Retina (tissue), 1 donor: ENCODE measurements around the gene CDK5RAP1.
"Not testable (repeated sequence)": the region's sequence is repeated elsewhere in the genome, so short reads cannot be mapped to it uniquely, and the experiment has no call there.

Source experiments
- DNase-seq: peaks from one replicate; pipeline ENCODE4 v3.0.0-alpha.2; 2016

Gene CDK5RAP1, protein sequence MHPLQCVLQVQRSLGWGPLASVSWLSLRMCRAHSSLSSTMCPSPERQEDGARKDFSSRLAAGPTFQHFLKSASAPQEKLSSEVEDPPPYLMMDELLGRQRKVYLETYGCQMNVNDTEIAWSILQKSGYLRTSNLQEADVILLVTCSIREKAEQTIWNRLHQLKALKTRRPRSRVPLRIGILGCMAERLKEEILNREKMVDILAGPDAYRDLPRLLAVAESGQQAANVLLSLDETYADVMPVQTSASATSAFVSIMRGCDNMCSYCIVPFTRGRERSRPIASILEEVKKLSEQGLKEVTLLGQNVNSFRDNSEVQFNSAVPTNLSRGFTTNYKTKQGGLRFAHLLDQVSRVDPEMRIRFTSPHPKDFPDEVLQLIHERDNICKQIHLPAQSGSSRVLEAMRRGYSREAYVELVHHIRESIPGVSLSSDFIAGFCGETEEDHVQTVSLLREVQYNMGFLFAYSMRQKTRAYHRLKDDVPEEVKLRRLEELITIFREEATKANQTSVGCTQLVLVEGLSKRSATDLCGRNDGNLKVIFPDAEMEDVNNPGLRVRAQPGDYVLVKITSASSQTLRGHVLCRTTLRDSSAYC

DNA sequence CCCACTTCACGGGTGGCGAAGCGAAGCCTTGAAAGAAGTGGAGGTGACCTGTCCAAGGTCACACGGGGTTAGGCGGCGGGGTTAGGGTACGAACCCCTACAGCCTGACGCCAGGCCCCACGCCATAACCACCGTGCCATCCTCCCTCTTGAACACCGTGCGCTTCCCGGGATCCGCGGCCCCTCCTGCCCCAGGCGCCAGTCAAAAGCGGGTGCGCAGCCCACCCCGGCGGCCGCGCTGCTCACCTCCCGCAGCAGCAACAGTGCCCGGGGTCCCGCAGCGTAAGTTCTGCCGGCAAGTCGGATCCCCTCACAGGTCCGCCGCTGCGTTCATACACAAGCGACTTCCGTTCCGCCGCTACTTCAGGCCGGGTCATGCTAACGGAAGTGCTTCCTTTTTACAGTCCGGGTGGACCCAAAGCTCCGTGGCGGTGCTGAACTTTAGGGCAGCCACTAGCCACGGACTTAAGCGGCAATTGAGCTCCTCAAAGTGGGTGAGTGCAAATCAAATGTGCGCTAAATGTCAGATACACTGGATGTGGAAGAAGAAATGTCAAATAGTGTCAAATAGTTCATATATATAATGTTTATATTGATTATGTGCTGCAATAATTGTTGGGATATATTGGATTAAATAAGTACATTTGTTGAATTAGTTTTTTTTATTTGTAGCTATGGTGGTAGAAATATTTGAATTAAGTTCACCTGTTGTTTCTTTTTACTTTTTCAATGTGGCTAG lies at the start of gene CDK5RAP1:
CDK5RAP1 (minus strand) TSS at position 336 of the 737 bp plus-strand sequence. CDS start 4,455 bp downstream, outside the sequence.
- peak; percentile 93 for DNase-seq

DNA sequence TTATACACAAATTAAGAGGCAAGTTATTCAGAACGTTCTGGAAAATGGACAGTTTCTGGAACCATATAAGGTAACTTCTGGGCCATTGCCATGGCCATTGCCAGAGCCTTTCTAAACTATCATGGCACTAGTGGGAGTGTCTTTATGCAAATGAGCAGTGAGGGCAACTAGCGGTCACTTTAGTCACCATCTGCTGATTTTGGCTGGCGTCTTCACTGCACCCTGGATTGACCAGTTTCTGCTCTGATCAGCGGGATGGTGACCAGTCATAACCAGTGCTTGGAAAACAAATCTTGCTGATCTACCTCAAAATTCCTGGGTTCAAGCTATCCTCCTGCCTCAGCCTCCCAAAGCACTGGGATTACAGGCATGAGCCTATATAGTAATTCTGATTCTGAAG lies 49.5 kb upstream of the CDK5RAP1 start:
- DNase-seq = no peak

DNA sequence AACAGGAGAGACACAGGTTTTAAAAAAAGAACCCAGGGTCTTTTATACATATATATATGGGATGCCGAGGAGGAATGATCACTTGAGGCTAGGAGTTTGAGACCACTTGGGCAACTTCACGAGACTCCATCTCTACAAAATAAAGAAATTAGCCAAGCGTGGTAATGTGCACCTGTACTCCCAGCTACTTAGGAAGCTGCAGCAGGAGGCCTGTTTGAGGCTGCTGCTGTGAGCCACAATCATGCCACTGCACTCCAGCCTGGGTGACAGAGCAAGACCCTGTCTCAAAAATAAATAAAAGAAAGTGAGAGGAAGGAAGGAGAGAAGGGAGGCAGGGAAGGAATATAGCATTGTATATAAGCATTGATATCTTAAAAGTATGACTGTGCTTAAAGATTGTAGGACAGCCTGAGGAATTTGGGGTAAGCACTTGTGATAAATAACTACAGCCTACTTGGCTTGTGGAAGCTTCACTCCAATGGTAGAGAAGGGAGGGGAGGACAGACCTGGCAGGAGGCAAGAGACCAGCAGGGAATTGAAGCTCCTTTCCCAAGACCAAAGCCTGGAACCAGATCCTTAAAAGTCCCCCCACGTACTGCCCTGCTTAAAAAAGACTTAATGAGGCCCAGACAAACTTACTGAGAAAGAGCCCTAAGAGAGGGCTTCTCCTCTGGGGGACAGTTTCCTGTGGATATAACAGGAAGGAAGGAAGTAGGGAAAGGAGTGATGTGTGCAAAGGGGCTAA lies 44.7 kb upstream of the CDK5RAP1 start:
- DNase-seq = no peak

DNA sequence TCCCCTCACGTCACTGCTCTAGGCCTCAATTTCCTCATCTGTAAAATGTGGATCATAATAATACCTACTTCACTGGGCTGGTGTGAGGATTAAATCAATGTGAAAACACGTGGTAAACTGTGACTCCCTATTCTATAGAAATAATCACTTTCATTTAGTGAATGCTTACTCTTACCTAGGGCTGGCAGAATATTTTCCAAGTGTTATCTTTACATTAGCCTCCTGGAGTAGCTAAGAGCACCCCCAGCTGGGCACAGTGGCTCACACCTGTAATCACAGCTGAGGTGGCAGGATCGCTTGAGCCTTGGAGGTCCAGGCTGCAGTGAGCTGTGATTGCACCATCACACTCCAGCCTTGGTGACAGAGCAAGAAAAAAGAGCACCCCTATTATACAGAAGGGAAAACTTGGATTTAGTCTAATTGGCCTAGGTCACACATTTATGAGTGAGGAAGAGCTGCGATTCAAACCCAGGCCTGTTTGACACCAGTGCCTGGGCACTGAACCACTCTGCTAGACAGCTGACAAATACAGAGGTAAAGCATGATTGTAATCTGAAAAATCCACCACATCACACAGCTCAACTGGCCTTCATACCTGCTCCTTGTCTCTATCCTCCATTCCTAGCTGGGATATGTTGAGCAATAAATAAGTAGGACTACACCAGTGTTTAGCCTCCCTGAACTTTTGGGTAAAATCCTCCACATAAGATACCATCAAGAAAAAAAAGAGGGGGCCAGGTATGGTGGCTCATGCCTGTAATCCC lies 43.7 kb upstream of the CDK5RAP1 start:
- DNase-seq = no peak

DNA sequence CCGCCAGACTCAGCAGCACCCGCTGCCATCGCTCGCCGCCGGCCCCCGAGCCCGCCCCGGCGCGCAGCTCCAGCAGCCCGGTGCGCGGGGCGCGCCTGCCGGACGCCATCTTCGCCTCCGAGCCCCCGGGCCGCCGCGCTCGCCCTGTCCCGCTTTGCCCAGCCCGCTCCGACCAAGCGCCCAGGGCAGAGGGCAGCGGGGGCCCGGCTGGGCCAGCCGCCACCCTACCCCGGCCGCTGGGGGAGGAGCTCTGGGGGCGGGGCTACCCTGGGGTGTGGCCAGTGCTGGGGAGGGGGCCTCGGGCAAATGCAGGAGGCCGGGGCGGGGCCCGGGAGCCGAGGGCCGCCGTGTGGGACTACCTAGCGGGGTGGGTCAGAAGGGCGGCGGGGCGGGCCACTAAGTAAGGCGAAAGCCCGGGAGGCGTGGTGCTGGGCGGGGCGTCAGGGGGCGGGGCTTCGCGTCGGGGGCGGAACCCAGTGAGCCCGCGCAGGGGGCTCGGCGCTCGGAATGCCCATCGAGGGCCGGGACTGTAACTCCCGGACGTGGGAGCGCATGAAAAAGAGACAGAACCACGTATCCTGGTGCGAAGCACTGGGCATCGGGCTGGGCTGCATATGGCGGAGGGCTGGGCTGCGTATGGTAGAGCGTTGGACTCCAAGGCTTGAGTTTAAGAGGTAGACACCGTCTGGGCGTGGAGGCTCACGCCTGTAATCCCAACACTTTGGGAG lies 42.4 kb upstream of the CDK5RAP1 start, which contains the start of gene SNTA1:
SNTA1 (minus strand) TSS at position 252 of the 728 bp plus-strand sequence; CDS start at position 109, 143 bp downstream.
- peak; percentile 81 for DNase-seq

DNA sequence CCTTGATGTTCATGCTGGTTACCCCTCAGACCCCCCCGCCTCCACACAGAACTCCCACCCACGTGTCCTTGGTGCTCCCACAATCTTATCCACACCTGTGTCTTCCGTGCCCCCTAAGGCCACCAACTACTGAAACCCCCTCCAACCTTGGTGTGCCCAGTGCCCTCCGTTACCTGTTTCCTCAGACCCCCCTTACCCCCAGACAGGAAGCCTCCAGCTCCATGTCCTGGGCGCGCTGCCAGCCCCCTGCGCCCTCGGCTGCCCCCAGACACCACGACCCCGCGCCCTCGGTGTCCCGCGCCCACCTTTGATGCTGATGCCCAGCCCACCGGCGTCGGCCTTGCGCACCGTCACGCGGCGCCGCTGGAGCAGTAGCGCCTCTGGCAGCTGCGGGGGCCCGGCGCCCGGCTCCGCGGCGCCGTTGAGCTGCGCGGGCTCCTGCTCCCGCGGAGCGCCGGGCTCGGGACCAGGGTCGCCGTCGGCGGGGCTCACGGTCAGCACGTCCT lies 41.7 kb upstream of the CDK5RAP1 start:
- DNase-seq = peak; percentile 45

DNA sequence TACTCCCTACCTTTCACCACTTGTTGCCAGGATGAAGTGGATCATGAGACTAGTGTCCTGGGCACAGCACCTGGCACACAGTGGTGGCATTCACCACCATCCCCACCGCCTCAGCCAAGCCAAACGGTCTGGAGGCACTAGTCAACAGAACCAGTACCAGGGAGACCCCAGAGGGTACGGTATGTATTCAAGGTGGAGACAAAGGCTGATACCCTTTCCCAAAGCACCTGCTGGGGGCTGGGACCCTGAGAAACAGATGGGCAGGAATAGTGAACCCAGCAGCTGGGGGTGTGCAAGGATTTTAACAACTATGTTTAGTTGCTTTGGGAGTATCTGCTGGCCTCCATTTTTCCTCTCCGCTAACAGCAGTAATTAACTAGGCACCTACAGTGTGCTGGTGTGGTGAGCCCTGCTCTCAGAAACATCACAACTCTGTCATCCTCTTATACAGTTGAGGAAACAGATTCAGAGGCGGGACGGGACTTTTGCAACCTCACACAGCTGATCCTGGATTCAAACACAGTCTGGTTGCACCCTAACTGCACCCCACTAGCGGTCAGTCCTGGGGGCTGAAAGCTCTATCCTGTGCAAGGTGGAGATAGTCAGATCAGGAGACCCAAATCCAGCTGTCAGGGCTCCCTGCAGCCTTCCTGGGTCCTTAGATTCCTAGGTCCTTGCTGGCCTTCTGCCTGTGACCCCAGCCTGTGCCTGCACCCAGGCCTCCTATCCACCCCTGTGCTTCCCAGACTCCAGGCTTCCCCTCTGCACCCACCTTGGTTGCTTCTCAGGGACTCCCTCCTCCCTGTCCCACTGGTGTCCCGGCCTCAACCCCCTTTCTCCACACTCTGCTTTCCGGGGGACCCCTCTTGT lies 41.1 kb upstream of the CDK5RAP1 start:
- peak; percentile 28 for DNase-seq

DNA sequence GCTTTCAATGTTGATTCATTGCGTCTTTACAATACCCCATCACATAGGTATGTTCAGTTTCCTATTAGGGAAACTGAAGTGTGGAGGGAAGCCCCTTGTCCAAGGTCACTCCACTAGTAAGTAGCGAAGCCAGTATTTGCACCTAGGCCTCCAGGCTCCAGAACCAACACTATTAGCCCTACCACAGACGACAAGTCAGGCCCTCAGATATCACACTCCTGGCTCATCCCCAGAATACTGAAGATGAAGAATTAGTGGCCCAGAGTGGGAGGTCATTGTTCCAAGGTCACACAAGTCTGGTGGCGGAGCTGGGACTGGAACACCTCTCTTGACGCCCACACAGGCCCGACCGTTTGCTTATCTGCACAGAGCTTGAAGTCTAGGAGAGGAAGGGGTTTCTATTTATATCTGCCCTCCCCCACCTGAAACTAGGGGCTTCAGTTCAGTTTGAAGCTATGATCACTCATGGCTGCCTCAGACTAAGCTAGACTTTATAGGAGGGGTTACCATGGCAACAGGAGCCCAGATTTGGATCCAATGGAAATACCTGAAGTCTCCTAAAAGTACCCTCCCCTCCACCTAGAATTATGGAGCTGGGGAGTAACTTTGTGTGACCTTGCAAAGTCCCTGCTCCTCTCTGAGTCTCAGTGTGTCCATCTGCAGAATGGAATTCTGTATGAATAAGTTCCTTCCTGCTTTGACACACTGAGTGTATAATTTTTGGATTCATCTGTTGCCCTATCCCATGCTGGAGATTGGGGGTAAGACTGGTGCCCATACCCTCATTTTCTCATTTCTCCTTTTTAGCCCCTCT lies 40.0 kb upstream of the CDK5RAP1 start:
- no peak for DNase-seq

DNA sequence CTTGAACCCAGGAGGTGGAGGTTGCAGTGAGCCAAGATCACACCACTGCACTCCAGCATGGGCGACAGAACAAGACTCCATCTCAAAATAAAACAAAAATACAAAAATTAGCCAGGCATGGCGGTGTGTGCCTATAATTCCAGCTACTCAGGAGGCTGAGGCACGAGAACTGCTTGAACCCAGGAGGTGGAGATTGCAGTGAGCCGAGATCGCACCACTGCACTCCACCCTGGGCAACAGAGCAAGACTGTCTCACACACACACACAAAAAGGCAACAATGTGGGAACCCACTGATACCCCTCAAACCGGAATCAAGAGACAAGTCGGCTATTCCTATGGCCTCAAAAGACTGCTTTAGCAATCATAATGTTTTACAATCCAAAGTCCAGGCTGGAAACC lies 39.2 kb upstream of the CDK5RAP1 start:
- DNase-seq = not testable (repeated sequence)

DNA sequence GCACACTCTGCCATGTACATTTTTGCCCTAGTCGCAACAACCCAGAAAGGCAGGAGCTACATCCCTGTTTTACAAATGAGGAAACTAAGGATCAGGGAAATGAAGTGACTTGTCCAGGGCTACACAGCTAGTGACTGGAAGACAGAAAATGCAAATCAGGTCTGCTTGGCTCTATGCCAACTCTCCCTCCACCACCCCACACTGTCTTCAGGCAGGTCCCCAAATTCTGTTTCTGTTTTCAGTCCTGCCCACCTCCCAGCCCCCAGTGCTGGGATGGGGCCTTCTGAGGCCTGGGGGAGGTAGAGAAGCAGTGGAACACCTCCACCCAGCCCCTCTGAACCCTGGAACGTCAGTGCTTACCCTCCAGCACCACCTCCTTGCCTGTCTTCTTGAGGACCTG lies 37.2 kb upstream of the CDK5RAP1 start:
- no peak for DNase-seq

DNA sequence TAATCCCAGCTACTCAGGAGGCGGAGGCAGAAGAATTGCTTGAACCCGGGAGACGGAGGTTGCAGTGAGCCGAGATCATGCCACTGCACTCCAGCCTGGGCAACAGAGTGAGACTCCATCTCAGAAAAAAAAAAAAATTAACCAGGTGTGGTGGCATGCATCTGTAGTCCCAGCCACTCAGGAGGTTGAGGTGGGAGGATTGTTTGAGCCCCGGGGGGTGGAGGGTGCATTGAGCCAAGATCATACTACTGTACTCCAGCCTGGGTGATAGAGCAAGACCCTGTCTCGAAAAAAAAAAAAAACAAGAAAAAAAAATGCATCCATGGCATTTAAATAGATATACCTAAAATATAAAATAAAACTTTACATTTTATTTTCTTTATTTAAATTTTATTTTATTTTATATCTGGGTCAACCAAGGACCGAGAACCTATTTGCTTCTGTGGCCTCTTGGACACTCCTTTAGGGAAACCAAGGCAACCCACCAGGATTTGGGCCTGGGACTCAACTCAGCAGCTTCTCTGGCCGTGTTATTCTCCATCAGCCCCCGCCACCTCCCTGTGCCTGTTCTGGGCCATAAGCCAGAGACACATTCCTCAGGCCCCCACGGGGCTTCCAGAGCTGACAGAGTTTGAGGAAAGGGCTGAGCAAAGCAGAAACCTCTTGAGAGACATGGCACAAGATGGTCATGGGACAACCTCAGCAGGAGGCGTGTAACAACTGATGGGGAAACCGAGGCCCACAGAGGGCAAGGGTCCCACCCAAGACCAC lies 36.0 kb upstream of the CDK5RAP1 start:
- DNase-seq = no peak

DNA sequence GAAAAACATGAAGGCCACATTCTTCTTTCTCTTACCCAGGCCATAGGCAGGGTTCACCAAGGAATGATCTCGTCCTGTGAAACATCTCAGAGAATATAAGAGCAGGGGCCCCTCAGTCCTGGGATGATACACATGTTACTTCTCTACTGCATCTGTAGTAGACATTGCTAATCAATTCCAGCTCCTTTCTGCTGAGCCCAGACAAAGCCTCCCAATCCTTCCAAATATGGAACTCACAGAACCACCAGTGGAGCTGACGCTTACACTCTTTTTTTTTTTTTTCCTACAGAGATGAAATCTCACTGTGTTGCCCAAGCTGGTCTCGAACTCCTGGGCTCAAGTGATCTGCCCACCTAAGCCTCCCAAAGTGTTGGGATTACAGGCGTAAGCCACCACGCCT lies 33.1 kb upstream of the CDK5RAP1 start:
- no peak for DNase-seq

DNA sequence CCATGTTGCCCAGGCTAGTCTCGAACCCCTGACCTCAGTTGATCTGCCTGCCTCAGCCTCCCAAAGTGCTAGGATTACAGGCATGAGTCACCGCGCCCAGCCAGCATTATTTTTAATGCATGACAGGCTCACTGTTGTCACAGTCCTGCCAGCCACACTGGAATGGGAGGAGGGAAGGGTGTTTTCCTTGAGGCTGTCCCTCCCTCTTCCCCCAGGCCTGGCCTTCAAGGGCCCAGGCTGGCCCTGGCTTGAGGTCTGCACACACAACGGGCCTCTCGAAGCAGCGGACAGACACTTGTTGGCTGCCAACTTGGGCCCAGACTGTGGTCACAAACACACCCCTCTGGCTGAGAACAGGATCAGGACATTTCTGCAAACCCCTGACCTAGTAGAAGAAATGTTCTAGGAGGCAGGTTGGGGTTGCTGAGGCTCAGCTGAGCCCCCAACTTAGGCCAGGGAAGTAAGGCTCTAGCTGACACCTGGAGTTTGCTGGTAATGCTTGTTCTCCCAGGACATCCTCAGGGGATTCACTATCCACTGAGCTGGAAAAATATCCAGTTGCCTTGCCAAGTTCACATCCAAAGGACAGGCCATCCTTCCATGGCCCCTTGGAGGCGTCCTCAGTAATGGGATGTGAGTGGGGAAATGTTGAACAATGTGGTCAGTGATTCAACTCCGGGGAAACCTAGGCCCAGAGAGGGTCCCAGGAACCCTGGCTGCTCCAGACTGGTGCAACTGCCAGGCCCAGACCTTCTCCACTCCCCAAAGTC lies 32.3 kb upstream of the CDK5RAP1 start:
- no peak for DNase-seq

DNA sequence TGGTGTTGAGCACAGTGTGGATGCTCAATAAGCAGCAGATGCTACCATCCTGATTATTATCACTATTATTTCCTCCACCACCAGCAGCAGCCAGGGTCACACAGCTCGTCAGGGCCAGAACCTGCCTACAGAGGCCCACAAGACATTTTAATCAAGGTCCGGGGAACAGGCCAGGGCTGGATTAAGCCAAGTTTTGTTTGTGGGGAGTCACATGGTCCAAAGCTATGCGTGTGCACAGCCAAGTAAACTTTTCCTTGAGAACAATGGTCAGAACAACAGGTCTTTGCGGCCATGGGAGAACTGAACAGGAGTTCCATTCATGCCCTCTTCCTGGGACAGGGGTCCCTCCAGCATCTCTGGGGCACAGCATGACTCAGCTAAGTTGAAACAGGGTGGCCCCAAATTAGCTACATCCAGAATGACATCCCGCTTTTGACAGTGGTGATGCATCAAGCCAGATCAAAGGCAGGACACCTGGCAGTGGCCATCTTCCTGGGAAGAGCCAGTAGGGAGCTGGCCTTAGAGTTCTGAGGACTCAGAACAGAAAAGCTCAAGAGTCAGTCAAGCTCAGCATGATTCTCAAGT lies 30.6 kb upstream of the CDK5RAP1 start:
- no peak for DNase-seq

DNA sequence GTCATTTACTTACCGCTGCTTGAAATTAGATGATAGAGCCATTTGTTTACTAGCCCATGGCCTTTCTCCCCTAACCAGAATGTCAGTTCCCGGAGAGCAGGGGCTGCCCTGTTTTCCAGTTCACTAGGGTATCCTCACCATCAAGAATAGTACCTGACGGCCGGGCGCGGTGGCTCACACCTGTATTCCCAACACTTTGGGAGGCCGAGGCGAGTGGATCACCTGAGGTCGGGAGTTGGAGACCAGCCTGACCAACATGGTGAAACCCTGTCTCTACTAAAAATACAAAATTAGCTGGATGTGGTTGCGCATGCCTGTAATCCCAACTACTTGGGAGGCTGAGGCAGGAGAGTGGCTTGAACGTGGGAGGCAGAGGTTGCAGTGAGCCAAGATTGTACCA lies 22.6 kb upstream of the CDK5RAP1 start:
- DNase-seq = not testable (repeated sequence)

DNA sequence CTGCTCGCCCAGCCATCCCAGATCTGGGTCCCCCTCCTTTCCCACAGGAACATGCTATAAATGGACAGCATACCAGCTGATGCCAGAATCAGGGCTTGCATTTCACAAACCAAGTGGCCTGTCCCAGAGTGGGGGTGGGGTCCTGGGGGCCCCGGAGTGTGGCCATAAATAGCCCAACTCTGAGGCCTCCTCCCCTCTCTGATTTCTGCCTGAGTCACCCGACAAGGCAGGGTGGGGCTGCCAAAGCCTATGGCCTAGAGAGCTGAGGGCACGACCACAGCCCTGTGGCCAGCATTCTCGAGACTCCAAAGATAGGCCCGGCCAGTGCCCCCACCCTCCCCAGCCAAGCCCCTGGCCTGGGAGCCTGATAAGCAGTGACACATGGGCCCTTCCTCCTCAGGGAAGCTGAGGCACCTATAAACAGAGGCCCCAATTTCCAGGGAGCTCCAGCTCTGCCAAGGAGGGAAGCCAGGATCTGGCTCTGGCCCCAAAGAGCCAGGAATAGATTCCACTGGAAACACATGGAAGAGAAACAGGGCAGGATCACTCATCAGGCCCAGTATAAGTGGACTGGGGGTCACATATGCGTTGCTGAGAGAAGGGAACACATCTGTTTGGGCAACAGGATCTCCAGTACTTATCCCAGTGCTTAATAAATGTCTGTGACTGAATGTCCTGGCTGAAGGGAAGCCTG lies 22.0 kb upstream of the CDK5RAP1 start:
- no peak for DNase-seq
